ENCODE data around the gene TMSB4X.

Gene TMSB4X

GRCh38 chrX:12946838-12947544, 27.9 kb upstream of the TMSB4X start:
- WGBS (ENCODE audit: extremely low coverage, insufficient coverage, low lambda C conversion rate) = no CpG with 5 or more reads among the region's 5 CpGs
- H2BK15ac ChIP-seq (replicated peaks; ENCODE audit: low read depth) = no peak overlapping the region
- peak overlapping the region; percentile 67 for H3K56ac ChIP-seq (ENCODE audit: low read length)
- H4K8ac ChIP-seq (ENCODE audit: low read depth, low read length) = no peak overlapping the region
- no peaks in the 10 kb centered on the region for H3K36me3 ChIP-seq (ENCODE audit: control insufficient read depth, insufficient read depth, low read length)
- H3K4me3 ChIP-seq (ENCODE audit: low read length) = no peak overlapping the region
- H2BK5ac ChIP-seq (ENCODE audit: low read length) = peak overlapping the region; percentile 70
- H3K4ac ChIP-seq (ENCODE audit: low read depth, low read length) = peak overlapping the region; percentile 91
- peak overlapping the region; percentile 87 for H3K27ac ChIP-seq (ENCODE audit: low read depth, low read length)
- no peak overlapping the region for H2AK5ac ChIP-seq (ENCODE audit: low read length)
- H3K27me3 ChIP-seq (ENCODE audit: insufficient read depth, low read length, poor library complexity) = no peaks in the 10 kb centered on the region
- no peaks in the 10 kb centered on the region for H3K4me1 ChIP-seq (ENCODE audit: control insufficient read depth, low read depth, low read length)
- H3K4me2 ChIP-seq (ENCODE audit: low read length) = no peak overlapping the region
- DNase-seq = peak; percentile 96
- H2BK120ac ChIP-seq (ENCODE audit: low read depth, low read length) = peak overlapping the region; percentile 28
- H3K9ac ChIP-seq (ENCODE audit: low read length) = peak overlapping the region; percentile 34
- no peak overlapping the region for H3K23ac ChIP-seq (ENCODE audit: low read length)
- peak overlapping the region; percentile 98 for H3K18ac ChIP-seq (ENCODE audit: low read length)
- no peak overlapping the region for H4K5ac ChIP-seq (ENCODE audit: low read length)
- no peaks in the 10 kb centered on the region for H3K79me2 ChIP-seq (ENCODE audit: control insufficient read depth, insufficient read depth, low read length)
- H3K79me1 ChIP-seq (ENCODE audit: low read length) = no peaks in the 10 kb centered on the region

GRCh38 chrX:12947545-12948235, 27.2 kb upstream of the TMSB4X start:
- Histone ChIP-seq H3K79me2 (ENCODE audit: control insufficient read depth, insufficient read depth, low read length) (no peaks in the 10 kb centered on the region), H4K8ac (ENCODE audit: low read depth, low read length) (no peak overlapping the region), H3K23ac (ENCODE audit: low read length) (no peak overlapping the region), H3K9ac (ENCODE audit: low read length) (peak overlapping the region; percentile 32), H3K79me1 (ENCODE audit: low read length) (no peaks in the 10 kb centered on the region), H3K4me3 (ENCODE audit: low read length) (no peak overlapping the region), H2BK5ac (ENCODE audit: low read length) (peak overlapping the region; percentile 70), H3K4me2 (ENCODE audit: low read length) (no peak overlapping the region), H3K36me3 (ENCODE audit: control insufficient read depth, insufficient read depth, low read length) (no peaks in the 10 kb centered on the region), H3K27ac (ENCODE audit: low read depth, low read length) (peak overlapping the region; percentile 87), H4K5ac (ENCODE audit: low read length) (no peak overlapping the region), H3K56ac (ENCODE audit: low read length) (peak overlapping the region; percentile 67), H3K4ac (ENCODE audit: low read depth, low read length) (peak overlapping the region; percentile 91), H2AK5ac (ENCODE audit: low read length) (no peak overlapping the region), H3K27me3 (ENCODE audit: insufficient read depth, low read length, poor library complexity) (no peaks in the 10 kb centered on the region), H3K4me1 (ENCODE audit: control insufficient read depth, low read depth, low read length) (no peaks in the 10 kb centered on the region), H2BK15ac (replicated peaks; ENCODE audit: low read depth) (no peak overlapping the region), H3K18ac (ENCODE audit: low read length) (peak overlapping the region; percentile 98), H2BK120ac (ENCODE audit: low read depth, low read length) (no peak overlapping the region)
- WGBS (ENCODE audit: extremely low coverage, insufficient coverage, low lambda C conversion rate) = no CpG with 5 or more reads among the region's 5 CpGs
- no peak for DNase-seq

GRCh38 chrX:12948495-12948894, 26.4 kb upstream of the TMSB4X start:
- no peak for DNase-seq
- H2BK5ac ChIP-seq (ENCODE audit: low read length) = no peak overlapping the region

GRCh38 chrX:12949205-12949926, 25.5 kb upstream of the TMSB4X start:
- Histone ChIP-seq H3K9ac (ENCODE audit: low read length) (no peak overlapping the region), H3K4ac (ENCODE audit: low read depth, low read length) (peak overlapping the region; percentile 55), H3K4me1 (ENCODE audit: control insufficient read depth, low read depth, low read length) (no peaks in the 10 kb centered on the region), H3K36me3 (ENCODE audit: control insufficient read depth, insufficient read depth, low read length) (no peaks in the 10 kb centered on the region), H4K5ac (ENCODE audit: low read length) (no peak overlapping the region), H3K27ac (ENCODE audit: low read depth, low read length) (no peak overlapping the region), H2AK5ac (ENCODE audit: low read length) (no peak overlapping the region), H3K4me3 (ENCODE audit: low read length) (no peak overlapping the region), H3K27me3 (ENCODE audit: insufficient read depth, low read length, poor library complexity) (no peaks in the 10 kb centered on the region), H2BK5ac (ENCODE audit: low read length) (no peak overlapping the region), H3K79me2 (ENCODE audit: control insufficient read depth, insufficient read depth, low read length) (no peaks in the 10 kb centered on the region), H3K23ac (ENCODE audit: low read length) (no peak overlapping the region), H3K4me2 (ENCODE audit: low read length) (no peak overlapping the region), H3K56ac (ENCODE audit: low read length) (no peak overlapping the region), H4K8ac (ENCODE audit: low read depth, low read length) (no peak overlapping the region), H3K79me1 (ENCODE audit: low read length) (no peaks in the 10 kb centered on the region), H2BK120ac (ENCODE audit: low read depth, low read length) (no peak overlapping the region), H3K18ac (ENCODE audit: low read length) (peak overlapping the region; percentile 51), H2BK15ac (replicated peaks; ENCODE audit: low read depth) (peak overlapping the region; percentile 74)
- no peak for DNase-seq
- WGBS (ENCODE audit: extremely low coverage, insufficient coverage, low lambda C conversion rate) = no CpG with 5 or more reads among the region's 5 CpGs

More at GRCh38 chrX:12948495-12948894, 26.4 kb upstream of the TMSB4X start:
- H3K27ac ChIP-seq (ENCODE audit: low read depth, low read length) = no peak overlapping the region
- H3K36me3 ChIP-seq (ENCODE audit: control insufficient read depth, insufficient read depth, low read length) = no peaks in the 10 kb centered on the region
- no peaks in the 10 kb centered on the region for H3K79me2 ChIP-seq (ENCODE audit: control insufficient read depth, insufficient read depth, low read length)
- no peak overlapping the region for H3K4me2 ChIP-seq (ENCODE audit: low read length)
- WGBS (ENCODE audit: extremely low coverage, insufficient coverage, low lambda C conversion rate) = no CpG with 5 or more reads among the region's 2 CpGs
- peak overlapping the region; percentile 25 for H3K56ac ChIP-seq (ENCODE audit: low read length)
- peak overlapping the region; percentile 73 for H2BK120ac ChIP-seq (ENCODE audit: low read depth, low read length)
- H3K4me1 ChIP-seq (ENCODE audit: control insufficient read depth, low read depth, low read length) = no peaks in the 10 kb centered on the region
- H2BK15ac ChIP-seq (replicated peaks; ENCODE audit: low read depth) = no peak overlapping the region
- H3K4ac ChIP-seq (ENCODE audit: low read depth, low read length) = no peak overlapping the region
- H2AK5ac ChIP-seq (ENCODE audit: low read length) = no peak overlapping the region
- no peak overlapping the region for H4K5ac ChIP-seq (ENCODE audit: low read length)
- H3K4me3 ChIP-seq (ENCODE audit: low read length) = no peak overlapping the region
- peak overlapping the region; percentile 51 for H3K18ac ChIP-seq (ENCODE audit: low read length)
- H3K23ac ChIP-seq (ENCODE audit: low read length) = no peak overlapping the region
- no peak overlapping the region for H3K9ac ChIP-seq (ENCODE audit: low read length)
- no peak overlapping the region for H4K8ac ChIP-seq (ENCODE audit: low read depth, low read length)
- H3K27me3 ChIP-seq (ENCODE audit: insufficient read depth, low read length, poor library complexity) = no peaks in the 10 kb centered on the region
- H3K79me1 ChIP-seq (ENCODE audit: low read length) = no peaks in the 10 kb centered on the region

- Histone ChIP-seq H2BK5ac (ENCODE audit: low read length) (no peak overlapping the region), H3K56ac (ENCODE audit: low read length) (peak overlapping the region; percentile 22), H2BK120ac (ENCODE audit: low read depth, low read length) (no peak overlapping the region), H3K4me1 (ENCODE audit: control insufficient read depth, low read depth, low read length) (no peaks in the 10 kb centered on the region), H4K8ac (ENCODE audit: low read depth, low read length) (no peak overlapping the region), H3K18ac (ENCODE audit: low read length) (peak overlapping the region; percentile 68), H3K79me2 (ENCODE audit: control insufficient read depth, insufficient read depth, low read length) (no peaks in the 10 kb centered on the region), H3K36me3 (ENCODE audit: control insufficient read depth, insufficient read depth, low read length) (no peaks in the 10 kb centered on the region), H4K5ac (ENCODE audit: low read length) (no peak overlapping the region), H2BK15ac (replicated peaks; ENCODE audit: low read depth) (peak overlapping the region; percentile 74), H2AK5ac (ENCODE audit: low read length) (no peak overlapping the region), H3K4ac (ENCODE audit: low read depth, low read length) (peak overlapping the region; percentile 55), H3K27ac (ENCODE audit: low read depth, low read length) (no peak overlapping the region), H3K27me3 (ENCODE audit: insufficient read depth, low read length, poor library complexity) (no peaks in the 10 kb centered on the region), H3K4me3 (ENCODE audit: low read length) (no peak overlapping the region), H3K9ac (ENCODE audit: low read length) (no peak overlapping the region), H3K23ac (ENCODE audit: low read length) (no peak overlapping the region), H3K4me2 (ENCODE audit: low read length) (no peak overlapping the region), H3K79me1 (ENCODE audit: low read length) (no peaks in the 10 kb centered on the region)
- DNase-seq = no peak
- no CpG with 5 or more reads among the region's 11 CpGs for WGBS (ENCODE audit: extremely low coverage, insufficient coverage, low lambda C conversion rate)
Observed at GRCh38 chrX:12949927-12950656, 24.8 kb upstream of the TMSB4X start.

Measured in mesendoderm (in vitro differentiated cells).